Jurkat, Clone E6-1 (cell line): ENCODE results near the gene MYOF.
A peak's percentile ranks its signal among the peaks of the same experiment; 100 is the strongest.
"Not testable (repeated sequence)": the region's sequence is repeated elsewhere in the genome, so short reads cannot be mapped to it uniquely, and the experiment has no call there.

Experiments used
- DNase-seq: peaks from one replicate; pipeline ENCODE4 v3.0.0-alpha.2; 2011; ENCODE audit warnings: low read depth, low spot score
- H3K4me3 ChIP-seq: 2 replicates; pipeline ENCODE4 v1.5.1; 2011; ENCODE audit warnings: mild to moderate bottlenecking, low read length, control low read depth, moderate library complexity

The MYOF gene

DNA sequence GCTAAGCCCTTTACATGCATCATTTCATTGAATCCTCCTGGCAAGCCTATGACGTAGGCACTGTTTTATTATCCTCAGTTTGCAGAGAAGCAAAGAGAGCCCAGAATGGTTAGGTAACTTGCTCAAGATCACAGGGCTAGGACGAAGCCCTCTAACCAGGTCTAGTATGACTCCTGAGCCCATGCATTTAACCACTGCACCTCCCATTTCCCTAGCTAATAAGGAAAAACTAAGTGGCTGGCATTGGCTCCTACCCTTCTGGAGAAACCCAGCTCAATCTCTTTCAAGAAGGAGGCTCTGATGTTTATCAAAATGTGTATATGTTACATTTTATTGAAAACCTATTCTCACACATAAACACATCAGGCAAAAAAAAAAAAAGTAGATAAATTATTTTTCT lies 19.8 kb downstream of the MYOF start:
- no peak for DNase-seq
- no peak overlapping the region for H3K4me3 ChIP-seq

DNA sequence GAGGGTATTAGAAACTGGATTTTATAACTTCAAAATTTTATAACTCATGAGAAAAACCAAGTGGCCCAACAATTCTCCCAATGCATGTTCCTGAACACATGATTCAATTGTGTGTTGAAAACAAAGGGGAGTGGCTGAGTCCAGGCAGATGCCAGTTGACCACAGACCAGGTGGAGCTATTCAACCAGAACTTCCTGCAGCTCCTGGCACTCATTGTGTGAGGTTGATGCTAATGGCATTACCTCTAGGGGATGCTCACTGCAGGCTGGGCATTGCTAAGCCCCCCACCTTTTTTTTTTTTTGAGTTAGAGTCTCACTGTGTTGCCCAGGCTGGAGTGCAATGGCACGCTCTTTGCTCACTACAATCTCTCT lies 20.3 kb downstream of the MYOF start:
- peak; percentile 28 for DNase-seq
- no peak overlapping the region for H3K4me3 ChIP-seq

DNA sequence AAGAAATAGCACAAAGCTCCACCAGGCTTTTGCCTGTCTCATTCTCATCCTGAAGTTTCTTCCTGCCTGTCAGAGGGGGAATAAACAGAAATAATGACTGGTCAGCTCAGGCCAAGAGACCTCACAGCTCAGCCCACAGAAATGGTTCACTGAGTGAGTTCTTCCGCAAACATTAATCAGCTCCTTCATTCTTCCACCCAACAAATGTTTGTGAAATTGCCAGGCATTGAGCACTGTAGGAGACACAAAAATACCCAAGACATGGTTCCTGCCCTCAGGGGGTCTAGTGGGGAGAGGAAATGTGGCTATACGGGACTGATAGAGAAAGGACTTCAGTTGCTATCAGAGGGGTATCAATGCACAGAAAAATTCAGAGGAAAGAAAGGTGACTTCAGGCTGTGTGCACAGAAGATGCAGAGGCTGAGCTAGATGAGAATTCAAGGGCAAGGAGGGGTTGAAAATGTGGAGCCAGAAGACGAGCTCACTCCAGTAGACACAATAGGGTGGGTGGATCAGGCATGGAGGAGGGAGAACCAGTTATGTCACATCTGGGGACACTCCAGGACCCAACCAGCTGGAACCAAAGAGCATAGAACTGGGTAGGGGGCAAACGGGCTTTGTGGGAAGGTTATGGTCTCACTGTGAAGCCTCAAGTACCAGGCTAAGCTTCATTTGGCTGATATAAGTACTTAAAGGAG lies 20.9 kb downstream of the MYOF start:
- H3K4me3 ChIP-seq = no peak overlapping the region
- no peak for DNase-seq

DNA sequence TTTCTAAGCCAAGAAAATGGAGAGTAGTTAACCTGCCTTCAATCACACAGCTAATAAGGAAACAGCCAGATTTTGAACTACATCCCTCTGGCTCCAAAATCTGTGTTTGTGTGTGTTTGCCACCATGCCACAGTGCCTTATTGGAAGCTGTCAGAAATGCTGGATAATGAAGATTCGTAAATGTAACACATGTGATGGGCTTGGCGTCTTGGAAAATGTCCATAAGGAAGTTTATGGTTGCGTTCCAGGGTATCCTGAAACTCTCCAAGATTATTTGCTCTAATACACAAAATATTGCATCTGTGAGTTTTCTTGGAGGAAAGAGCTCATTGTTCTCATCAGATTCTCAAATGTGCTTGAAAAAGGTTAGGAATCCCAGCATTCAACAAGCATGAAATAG lies 22.7 kb downstream of the MYOF start:
- no peak for DNase-seq
- H3K4me3 ChIP-seq = no peak overlapping the region

- no peak overlapping the region for H3K4me3 ChIP-seq
- no peak for DNase-seq
Observed at GRCh38 chr10:93458821-93459257, 23.3 kb downstream of the MYOF start.

GRCh38 chr10:93457511-93457910 lies 24.6 kb downstream of the MYOF start:
- DNase-seq = no peak
- no peak overlapping the region for H3K4me3 ChIP-seq

DNA sequence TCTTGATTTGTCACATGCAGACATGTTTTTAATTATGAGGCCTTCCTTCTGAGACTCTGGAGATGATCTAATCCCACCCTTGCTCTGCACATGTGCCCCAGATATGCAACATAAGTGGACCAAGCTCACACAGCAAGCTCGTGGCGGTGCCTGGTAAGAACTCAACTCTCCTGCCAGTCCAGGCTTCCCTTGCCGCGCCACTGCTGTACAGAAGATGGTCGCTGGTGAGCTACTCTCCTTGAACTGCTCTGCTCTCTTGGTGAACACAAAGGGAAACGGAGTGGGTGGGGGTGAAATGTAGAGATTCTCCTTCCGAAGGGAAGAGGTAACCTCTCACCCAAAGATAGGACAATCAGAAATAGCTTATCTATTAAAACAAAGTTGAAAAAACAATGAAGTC lies 25.7 kb downstream of the MYOF start:
- H3K4me3 ChIP-seq = no peak overlapping the region
- no peak for DNase-seq

DNA sequence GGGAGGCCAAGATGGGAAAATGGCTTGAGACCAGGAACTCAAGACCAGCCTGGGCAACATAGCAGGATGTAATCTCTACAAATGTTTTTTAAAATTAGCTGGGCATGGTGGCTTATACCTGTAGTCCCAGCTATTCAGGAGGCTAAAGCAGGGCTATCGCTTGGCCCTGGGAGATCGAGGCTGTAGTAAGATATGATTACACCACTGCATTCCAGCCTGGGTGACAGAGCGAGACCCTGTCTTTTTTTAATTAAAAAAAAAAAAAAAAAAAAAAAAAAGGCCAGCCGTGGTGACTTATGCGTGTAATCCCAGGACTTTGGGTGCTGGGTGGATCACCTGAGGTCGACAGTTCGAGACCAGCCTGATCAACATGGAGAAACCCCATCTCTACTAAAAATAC lies 27.4 kb downstream of the MYOF start:
- no peak for DNase-seq
- no peak overlapping the region for H3K4me3 ChIP-seq

- no peak for DNase-seq
- H3K4me3 ChIP-seq = no peak overlapping the region
Observed at GRCh38 chr10:93454146-93454545, 28.0 kb downstream of the MYOF start.

- no peak for DNase-seq
- H3K4me3 ChIP-seq = no peak overlapping the region
Observed at GRCh38 chr10:93452143-93452542, 30.0 kb downstream of the MYOF start.

GRCh38 chr10:93451244-93451947 lies 30.7 kb downstream of the MYOF start:
- no peak overlapping the region for H3K4me3 ChIP-seq

GRCh38 chr10:93447970-93448369 lies 34.2 kb downstream of the MYOF start:
- DNase-seq = no peak
- no peak overlapping the region for H3K4me3 ChIP-seq

More at GRCh38 chr10:93451244-93451947, 30.7 kb downstream of the MYOF start:
- no peak for DNase-seq

DNA sequence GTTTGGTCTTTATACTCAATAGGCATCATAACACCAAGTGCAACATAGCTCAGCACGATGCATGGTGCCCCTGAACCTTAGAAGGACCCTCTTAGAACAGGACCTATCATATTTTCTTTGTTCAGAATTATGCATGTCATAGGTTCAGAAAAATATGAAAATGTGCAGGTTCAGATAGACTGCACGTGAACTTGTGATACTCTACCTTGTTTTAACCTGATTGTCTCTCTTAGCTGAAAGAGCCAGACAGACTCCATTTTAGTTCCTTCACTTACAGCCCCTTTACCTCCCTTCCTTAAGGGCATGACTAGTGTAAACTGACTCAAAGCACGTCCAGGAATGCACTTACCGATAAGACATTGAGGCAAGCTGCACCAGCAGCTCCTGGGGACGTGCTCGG lies 35.1 kb downstream of the MYOF start:
- no peak for DNase-seq
- H3K4me3 ChIP-seq = no peak overlapping the region

DNA sequence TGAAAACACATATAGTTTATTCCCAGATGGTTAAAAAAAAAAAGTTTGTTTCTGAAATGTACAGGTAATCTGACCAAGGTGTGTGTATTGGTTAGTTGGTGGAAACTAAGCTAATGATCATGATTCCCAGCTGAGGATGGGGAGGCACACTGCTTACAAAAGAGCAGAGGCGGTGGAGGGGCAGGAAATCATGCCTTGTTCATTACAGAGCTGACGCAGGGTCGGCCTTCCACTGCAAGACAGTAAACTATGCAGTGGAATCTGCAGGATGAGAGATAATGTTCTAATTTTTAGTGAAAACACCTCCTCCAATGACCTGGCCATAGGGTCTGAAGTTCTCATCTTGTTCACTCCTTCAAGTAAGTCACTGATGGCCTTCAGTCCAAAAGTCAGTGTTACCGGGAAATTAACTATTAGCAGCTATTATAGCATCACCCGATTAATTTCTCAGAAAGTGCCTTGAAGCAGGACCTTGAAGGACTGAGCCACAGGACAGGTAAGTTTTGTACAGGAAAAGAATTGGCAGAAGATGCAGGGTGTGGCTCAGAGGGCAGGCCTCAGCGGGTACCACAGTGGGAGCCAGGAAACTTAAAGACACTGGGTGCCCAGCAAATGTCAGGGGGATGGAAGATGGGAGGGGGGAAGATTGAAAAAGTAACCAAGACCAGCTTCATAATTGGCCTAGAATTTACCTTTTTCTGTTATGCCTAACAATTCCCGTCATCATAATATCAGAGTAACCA lies 36.0 kb downstream of the MYOF start:
- H3K4me3 ChIP-seq = no peak overlapping the region
- DNase-seq = no peak

GRCh38 chr10:93445097-93445960 lies 36.8 kb downstream of the MYOF start:
- DNase-seq = no peak
- no peak overlapping the region for H3K4me3 ChIP-seq

GRCh38 chr10:93443481-93443880 lies 38.7 kb downstream of the MYOF start:
- no peak for DNase-seq
- no peak overlapping the region for H3K4me3 ChIP-seq

DNA sequence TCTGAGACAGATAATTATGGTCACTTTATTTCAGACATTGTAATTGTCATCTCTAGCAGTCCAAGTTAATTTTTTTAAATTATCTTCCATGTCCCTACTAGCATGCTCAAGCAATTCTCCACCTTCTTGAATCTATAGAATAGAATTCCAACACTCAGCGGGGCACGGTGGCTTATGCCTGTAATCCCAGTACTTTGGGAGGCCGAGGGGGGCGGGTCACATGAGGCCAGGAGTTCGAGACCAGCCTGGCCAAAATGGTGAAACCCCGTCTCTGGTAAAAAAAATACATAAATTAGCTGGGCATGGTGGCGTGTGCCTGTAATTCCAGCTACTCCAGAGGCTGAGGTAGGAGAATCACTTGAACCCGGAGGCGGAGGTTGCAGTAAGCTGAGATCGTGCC lies 39.4 kb downstream of the MYOF start:
- not testable (repeated sequence) for DNase-seq, H3K4me3 ChIP-seq

GRCh38 chr10:93440591-93441091 lies 41.5 kb downstream of the MYOF start:
- H3K4me3 ChIP-seq = no peak overlapping the region
- DNase-seq = no peak

DNA sequence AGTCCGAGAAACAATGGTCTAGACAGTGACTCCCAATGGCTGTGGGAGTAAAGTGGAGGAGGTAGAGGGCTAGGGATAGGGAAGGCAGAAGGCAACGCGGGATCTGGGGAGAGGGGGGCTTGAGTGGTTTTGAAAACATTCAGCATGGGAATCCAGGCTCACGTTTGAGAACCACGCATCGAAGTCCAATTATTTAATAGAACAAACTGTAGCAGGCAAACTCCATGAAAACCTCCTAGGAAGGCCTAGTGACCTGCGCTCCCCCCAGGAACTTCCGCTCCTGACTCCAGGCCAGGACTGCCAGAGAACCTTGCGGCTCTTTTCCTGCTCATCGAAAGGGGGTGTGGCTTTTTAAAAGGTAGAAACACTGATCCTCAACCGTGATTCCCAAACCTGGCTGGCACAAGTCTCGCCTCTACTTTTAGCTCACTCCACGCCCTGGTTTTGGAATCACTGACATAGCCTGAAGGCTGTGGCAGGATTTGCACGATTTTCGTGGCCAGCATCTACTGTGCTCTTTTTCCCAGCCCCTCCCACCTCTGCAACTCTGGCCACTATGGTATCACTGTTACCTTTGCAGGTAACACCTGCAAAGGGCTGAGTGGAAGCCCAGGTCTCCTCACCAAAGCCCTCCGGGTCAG lies 43.4 kb downstream of the MYOF start:
- DNase-seq = no peak
- H3K4me3 ChIP-seq = no peak overlapping the region
